Measurements from ENCODE around the gene SLC6A9. TPM values are rescaled to one million over a fixed set of nuclear protein-coding genes. Genes with fewer than 3 reads are reported as not detected.

The SLC6A9 gene
- total and polyA plus RNA-seq, 2 donors (not counting 1 experiment from before 2014, with no cell fraction given), result 0.28 to 5.5 TPM

GRCh38 chr1:44012941-44013609 lies 18.2 kb downstream of the SLC6A9 start:
- no peak overlapping the region for H3K9ac ChIP-seq (ENCODE audit: low read length)
- no peak for TF ChIP-seq EZH2 (IDR thresholded peaks at IDR 0.05; ENCODE audit: borderline replicate concordance, insufficient read depth, low read depth, low read length, poor library complexity, severe bottlenecking)
- CTCF ChIA-PET, result interaction anchor here (1.3 to 3.0 kb wide), 3 partner anchors 7 to 78 kb away, joined by 3 to 21 read pairs (median 8); partner anchors contain the start of gene SLC6A9
- no peaks in the 10 kb centered on the region for H3K36me3 ChIP-seq (replicated peaks in 1 of 2; ENCODE audit: control extremely low read depth in 1 of 2, control insufficient read depth in 1 of 2, extremely low read depth in 1 of 2, insufficient read depth in 2 of 2, low read length in 1 of 2)
- WGBS (ENCODE audit: insufficient coverage), result 26% methylated on average over 13 of the region's 13 CpGs
- intact Hi-C loops (cut with micrococcal nuclease), result no loop called here
- Mint-ChIP-seq H3K9me3 (ENCODE audit: insufficient read depth) (no peaks in the 10 kb centered on the region), H3K4me1 (no peaks in the 10 kb centered on the region), H3K4me3 (no peak overlapping the region), H3K27ac (no peak overlapping the region), H3K27me3 (peaks cover 9% of the 10 kb centered on the region)
- no peaks in the 10 kb centered on the region for H4K20me1 ChIP-seq (ENCODE audit: control insufficient read depth, insufficient read depth, low read length, poor library complexity, severe bottlenecking)
- no peaks in the 10 kb centered on the region for H3K4me1 ChIP-seq (ENCODE audit: control insufficient read depth in 2 of 2, insufficient read depth in 2 of 2, low read length in 2 of 2)
- H3K4me2 ChIP-seq (replicated peaks; ENCODE audit: low read depth, low read length, poor library complexity, severe bottlenecking), result no peak overlapping the region
- no peaks in the 10 kb centered on the region for H3K9me3 ChIP-seq (ENCODE audit: control extremely low read depth in 1 of 3, control insufficient read depth in 2 of 3, insufficient read depth in 1 of 3, low read length in 2 of 3)
- ATAC-seq (ENCODE audit: low read depth), result no peak
- H3K27me3 ChIP-seq (replicated peaks in 1 of 4; ENCODE audit: control extremely low read depth in 1 of 4, control insufficient read depth in 3 of 4, insufficient read depth in 4 of 4, low read length in 3 of 4), result no peaks in the 10 kb centered on the region
- no peak overlapping the region for H3K27ac ChIP-seq (ENCODE audit: low read length in 2 of 2)
- no peak overlapping the region for H3K4me3 ChIP-seq (ENCODE audit: control extremely low read depth in 1 of 5, extremely low read depth in 1 of 5, insufficient read depth in 1 of 5, low read depth in 2 of 5, low read length in 4 of 5)
- POLR2A ChIA-PET, result no interaction called here
- no peaks in the 10 kb centered on the region for H3K79me2 ChIP-seq (ENCODE audit: control insufficient read depth, insufficient read depth, low read length)
- no peak for DNase-seq
- H2AFZ ChIP-seq (ENCODE audit: insufficient read depth, low read depth, low read length, poor library complexity, severe bottlenecking), result no peak overlapping the region

DNA sequence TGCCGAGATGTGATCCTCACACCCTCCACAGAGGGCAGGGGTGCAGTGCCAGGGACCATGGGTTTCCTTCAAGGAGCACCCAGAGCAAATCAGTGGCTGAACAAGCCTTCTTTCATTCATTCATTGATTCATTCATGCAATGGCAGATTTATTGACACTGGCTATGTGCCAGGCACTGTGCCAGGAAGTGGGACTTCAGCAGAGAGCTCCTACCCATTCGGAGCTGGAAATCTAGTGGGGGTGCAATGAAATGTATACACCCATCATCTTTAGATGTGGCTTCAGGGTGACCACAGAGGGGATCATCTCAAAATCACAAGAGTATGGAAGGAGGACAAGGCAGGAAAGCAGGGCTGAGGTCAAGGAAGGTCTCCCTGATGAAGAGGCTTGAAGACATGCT lies 18.9 kb downstream of the SLC6A9 start:
- Histone ChIP-seq H3K79me2 (ENCODE audit: control insufficient read depth, insufficient read depth, low read length) (no peaks in the 10 kb centered on the region), H3K9me3 (ENCODE audit: control extremely low read depth in 1 of 3, control insufficient read depth in 2 of 3, insufficient read depth in 1 of 3, low read length in 2 of 3) (no peaks in the 10 kb centered on the region), H3K36me3 (replicated peaks in 1 of 2; ENCODE audit: control extremely low read depth in 1 of 2, control insufficient read depth in 1 of 2, extremely low read depth in 1 of 2, insufficient read depth in 2 of 2, low read length in 1 of 2) (no peaks in the 10 kb centered on the region), H3K9ac (ENCODE audit: low read length) (no peak overlapping the region), H2AFZ (ENCODE audit: insufficient read depth, low read depth, low read length, poor library complexity, severe bottlenecking) (no peak overlapping the region), H3K27me3 (replicated peaks in 1 of 4; ENCODE audit: control extremely low read depth in 1 of 4, control insufficient read depth in 3 of 4, insufficient read depth in 4 of 4, low read length in 3 of 4) (no peaks in the 10 kb centered on the region), H3K4me1 (ENCODE audit: control insufficient read depth in 2 of 2, insufficient read depth in 2 of 2, low read length in 2 of 2) (no peaks in the 10 kb centered on the region), H4K20me1 (ENCODE audit: control insufficient read depth, insufficient read depth, low read length, poor library complexity, severe bottlenecking) (no peaks in the 10 kb centered on the region), H3K4me3 (ENCODE audit: control extremely low read depth in 1 of 5, extremely low read depth in 1 of 5, insufficient read depth in 1 of 5, low read depth in 2 of 5, low read length in 4 of 5) (no peak overlapping the region), H3K27ac (ENCODE audit: low read length in 2 of 2) (no peak overlapping the region), H3K4me2 (replicated peaks; ENCODE audit: low read depth, low read length, poor library complexity, severe bottlenecking) (no peak overlapping the region)
- no peak for ATAC-seq (ENCODE audit: low read depth)
- no peak overlapping the region for H3K27ac Mint-ChIP-seq
- H3K9me3 Mint-ChIP-seq (ENCODE audit: insufficient read depth), result no peaks in the 10 kb centered on the region
- 100% methylated on average over 1 of the region's 2 CpGs for WGBS (ENCODE audit: insufficient coverage)
- H3K27me3 Mint-ChIP-seq, result peaks cover 9% of the 10 kb centered on the region
- no peak overlapping the region for H3K4me3 Mint-ChIP-seq
- CTCF ChIA-PET, result interaction anchor here (1.3 to 2.6 kb wide), 2 partner anchors 24 to 78 kb away, joined by 3 to 11 read pairs; no protein-coding TSS in a partner anchor
- TF ChIP-seq EZH2 (IDR thresholded peaks at IDR 0.05; ENCODE audit: borderline replicate concordance, insufficient read depth, low read depth, low read length, poor library complexity, severe bottlenecking), result no peak
- TF ChIP-seq, protein P1, sequence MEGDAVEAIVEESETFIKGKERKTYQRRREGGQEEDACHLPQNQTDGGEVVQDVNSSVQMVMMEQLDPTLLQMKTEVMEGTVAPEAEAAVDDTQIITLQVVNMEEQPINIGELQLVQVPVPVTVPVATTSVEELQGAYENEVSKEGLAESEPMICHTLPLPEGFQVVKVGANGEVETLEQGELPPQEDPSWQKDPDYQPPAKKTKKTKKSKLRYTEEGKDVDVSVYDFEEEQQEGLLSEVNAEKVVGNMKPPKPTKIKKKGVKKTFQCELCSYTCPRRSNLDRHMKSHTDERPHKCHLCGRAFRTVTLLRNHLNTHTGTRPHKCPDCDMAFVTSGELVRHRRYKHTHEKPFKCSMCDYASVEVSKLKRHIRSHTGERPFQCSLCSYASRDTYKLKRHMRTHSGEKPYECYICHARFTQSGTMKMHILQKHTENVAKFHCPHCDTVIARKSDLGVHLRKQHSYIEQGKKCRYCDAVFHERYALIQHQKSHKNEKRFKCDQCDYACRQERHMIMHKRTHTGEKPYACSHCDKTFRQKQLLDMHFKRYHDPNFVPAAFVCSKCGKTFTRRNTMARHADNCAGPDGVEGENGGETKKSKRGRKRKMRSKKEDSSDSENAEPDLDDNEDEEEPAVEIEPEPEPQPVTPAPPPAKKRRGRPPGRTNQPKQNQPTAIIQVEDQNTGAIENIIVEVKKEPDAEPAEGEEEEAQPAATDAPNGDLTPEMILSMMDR (IDR thresholded peaks at IDR 0.05), result no peak
- DNase-seq, result no peak
- POLR2A ChIA-PET, result no interaction called here
- H3K4me1 Mint-ChIP-seq, result no peaks in the 10 kb centered on the region
- intact Hi-C loops (cut with micrococcal nuclease), result no loop called here

Data from B cell (primary cell).